ENCODE measurements around the gene ENDOV.
A peak's percentile ranks its signal among the peaks of the same experiment; 100 is the strongest.

The ENDOV gene

GRCh38 chr17:80457236-80457856 lies 42.4 kb downstream of the ENDOV start:
- Histone ChIP-seq H3K4me2 (ENCODE audit: low read length, poor library complexity, severe bottlenecking) (no peak overlapping the region), H3K14ac (ENCODE audit: low read length in 2 of 2) (no peak overlapping the region), H4K8ac (ENCODE audit: low read length) (no peak overlapping the region), H2BK12ac (ENCODE audit: low read length in 2 of 2) (no peak overlapping the region), H3K36me3 (ENCODE audit: control insufficient read depth in 1 of 2, insufficient read depth in 2 of 2, low read depth in 1 of 2, low read length in 2 of 2) (no peaks in the 10 kb centered on the region), H2AK5ac (ENCODE audit: low read length, severe bottlenecking) (no peak overlapping the region), H3K4me3 (ENCODE audit: insufficient read depth in 1 of 2, low read depth in 1 of 2, low read length in 2 of 2) (peak overlapping the region in 1 of 2 experiments; percentile 66), H3K18ac (ENCODE audit: low read depth in 1 of 2, low read length in 2 of 2) (no peak overlapping the region), H3K79me1 (replicated peaks; ENCODE audit: low read length, poor library complexity, severe bottlenecking) (peaks cover 1% of the 10 kb centered on the region), H2BK5ac (ENCODE audit: low read depth, low read length, poor library complexity, severe bottlenecking) (no peak overlapping the region), H3K27me3 (ENCODE audit: control insufficient read depth in 1 of 2, insufficient read depth in 1 of 2, low read length in 2 of 2) (peaks cover 34 to 49% of the 10 kb centered on the region in 2 experiments), H3K27ac (ENCODE audit: low read length, poor library complexity, severe bottlenecking) (no peak overlapping the region), H3K4me1 (ENCODE audit: control insufficient read depth, insufficient read depth, low read depth, low read length) (peaks cover 15% of the 10 kb centered on the region), H2AFZ (ENCODE audit: low read depth, low read length) (no peak overlapping the region), H4K91ac (ENCODE audit: low read length) (no peak overlapping the region), H3K9ac (ENCODE audit: low read length) (peak overlapping the region; percentile 40), H3K9me3 (ENCODE audit: control insufficient read depth, low read length) (no peaks in the 10 kb centered on the region), H3K23ac (ENCODE audit: low read length in 2 of 2) (no peak overlapping the region), H3K4ac (ENCODE audit: low read depth in 1 of 2, low read length in 2 of 2) (no peak overlapping the region), H2BK120ac (ENCODE audit: low read depth, low read length) (no peak overlapping the region), H2BK15ac (ENCODE audit: low read depth, poor library complexity, severe bottlenecking) (no peak overlapping the region)
- 87% methylated on average over 15 of the region's 15 CpGs for WGBS
- no peak for DNase-seq

- Histone ChIP-seq H3K23ac (ENCODE audit: low read length in 2 of 2) (no peak overlapping the region), H3K27me3 (ENCODE audit: control insufficient read depth in 1 of 2, insufficient read depth in 1 of 2, low read length in 2 of 2) (peaks cover 35 to 49% of the 10 kb centered on the region in 2 experiments), H3K9ac (ENCODE audit: low read length) (no peak overlapping the region), H3K79me1 (replicated peaks; ENCODE audit: low read length, poor library complexity, severe bottlenecking) (peaks cover 1% of the 10 kb centered on the region), H3K27ac (ENCODE audit: low read length, poor library complexity, severe bottlenecking) (no peak overlapping the region), H2BK12ac (ENCODE audit: low read length in 2 of 2) (no peak overlapping the region), H3K9me3 (ENCODE audit: control insufficient read depth, low read length) (no peaks in the 10 kb centered on the region), H3K18ac (ENCODE audit: low read depth in 1 of 2, low read length in 2 of 2) (no peak overlapping the region), H3K4me1 (ENCODE audit: control insufficient read depth, insufficient read depth, low read depth, low read length) (peaks cover 15% of the 10 kb centered on the region), H4K8ac (ENCODE audit: low read length) (no peak overlapping the region), H3K14ac (ENCODE audit: low read length in 2 of 2) (no peak overlapping the region), H2AK5ac (ENCODE audit: low read length, severe bottlenecking) (no peak overlapping the region), H4K91ac (ENCODE audit: low read length) (no peak overlapping the region), H2BK5ac (ENCODE audit: low read depth, low read length, poor library complexity, severe bottlenecking) (no peak overlapping the region), H3K4me3 (ENCODE audit: insufficient read depth in 1 of 2, low read depth in 1 of 2, low read length in 2 of 2) (no peak overlapping the region), H3K4ac (ENCODE audit: low read depth in 1 of 2, low read length in 2 of 2) (no peak overlapping the region), H2BK15ac (ENCODE audit: low read depth, poor library complexity, severe bottlenecking) (no peak overlapping the region), H2BK120ac (ENCODE audit: low read depth, low read length) (no peak overlapping the region), H3K4me2 (ENCODE audit: low read length, poor library complexity, severe bottlenecking) (no peak overlapping the region), H3K36me3 (ENCODE audit: control insufficient read depth in 1 of 2, insufficient read depth in 2 of 2, low read depth in 1 of 2, low read length in 2 of 2) (no peaks in the 10 kb centered on the region), H2AFZ (ENCODE audit: low read depth, low read length) (no peak overlapping the region)
- WGBS: 82% methylated on average over 8 of the region's 8 CpGs
- no peak for DNase-seq
Measured at GRCh38 chr17:80458016-80458415, 43.0 kb downstream of the ENDOV start.

GRCh38 chr17:80459234-80459633 lies 44.3 kb downstream of the ENDOV start:
- no peak overlapping the region for H2BK12ac ChIP-seq (ENCODE audit: low read length in 2 of 2)
- no peaks in the 10 kb centered on the region for H3K36me3 ChIP-seq (ENCODE audit: control insufficient read depth in 1 of 2, insufficient read depth in 2 of 2, low read depth in 1 of 2, low read length in 2 of 2)
- no peak overlapping the region for H2BK5ac ChIP-seq (ENCODE audit: low read depth, low read length, poor library complexity, severe bottlenecking)
- no peak overlapping the region for H2BK15ac ChIP-seq (ENCODE audit: low read depth, poor library complexity, severe bottlenecking)
- no peaks in the 10 kb centered on the region for H3K79me1 ChIP-seq (replicated peaks; ENCODE audit: low read length, poor library complexity, severe bottlenecking)
- no peak overlapping the region for H3K27ac ChIP-seq (ENCODE audit: low read length, poor library complexity, severe bottlenecking)
- no peak for DNase-seq
- no peak overlapping the region for H2AK5ac ChIP-seq (ENCODE audit: low read length, severe bottlenecking)
- peaks cover 10% of the 10 kb centered on the region for H3K4me1 ChIP-seq (ENCODE audit: control insufficient read depth, insufficient read depth, low read depth, low read length)
- no peak overlapping the region for H2AFZ ChIP-seq (ENCODE audit: low read depth, low read length)
- peaks cover 45 to 58% of the 10 kb centered on the region in 2 experiments for H3K27me3 ChIP-seq (ENCODE audit: control insufficient read depth in 1 of 2, insufficient read depth in 1 of 2, low read length in 2 of 2)
- no peak overlapping the region for H3K9ac ChIP-seq (ENCODE audit: low read length)
- H3K23ac ChIP-seq (ENCODE audit: low read length in 2 of 2): no peak overlapping the region
- no peak overlapping the region for H3K4ac ChIP-seq (ENCODE audit: low read depth in 1 of 2, low read length in 2 of 2)
- WGBS: 80% methylated on average over 11 of the region's 11 CpGs
- no peak overlapping the region for H4K91ac ChIP-seq (ENCODE audit: low read length)
- H2BK120ac ChIP-seq (ENCODE audit: low read depth, low read length): no peak overlapping the region
- no peak overlapping the region for H3K4me2 ChIP-seq (ENCODE audit: low read length, poor library complexity, severe bottlenecking)
- no peak overlapping the region for H3K14ac ChIP-seq (ENCODE audit: low read length in 2 of 2)
- no peak overlapping the region for H3K18ac ChIP-seq (ENCODE audit: low read depth in 1 of 2, low read length in 2 of 2)
- no peaks in the 10 kb centered on the region for H3K9me3 ChIP-seq (ENCODE audit: control insufficient read depth, low read length)
- no peak overlapping the region for H3K4me3 ChIP-seq (ENCODE audit: insufficient read depth in 1 of 2, low read depth in 1 of 2, low read length in 2 of 2)
- no peak overlapping the region for H4K8ac ChIP-seq (ENCODE audit: low read length)

DNA sequence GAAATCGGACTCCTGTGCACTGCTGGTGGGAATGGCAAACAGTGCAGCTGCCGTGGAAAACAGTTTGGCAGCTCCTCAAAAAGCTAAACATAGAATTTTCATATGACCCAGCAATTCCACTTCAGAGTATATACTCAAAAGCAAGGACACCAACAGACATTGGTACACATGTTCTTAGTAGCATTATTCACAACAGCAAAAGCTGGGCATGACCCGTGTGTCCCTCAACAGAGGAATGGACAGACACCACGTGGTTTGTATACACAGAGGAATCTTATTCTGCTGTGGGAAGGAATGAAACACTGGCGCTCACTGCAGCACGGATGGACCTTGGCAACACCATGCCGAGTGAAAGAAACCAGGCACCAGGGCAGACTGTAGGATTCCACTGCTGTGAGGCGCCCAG lies 45.5 kb downstream of the ENDOV start:
- no peak overlapping the region for H3K18ac ChIP-seq (ENCODE audit: low read depth in 1 of 2, low read length in 2 of 2)
- no peak overlapping the region for H2BK5ac ChIP-seq (ENCODE audit: low read depth, low read length, poor library complexity, severe bottlenecking)
- H2AFZ ChIP-seq (ENCODE audit: low read depth, low read length): no peak overlapping the region
- no peak for DNase-seq
- H2BK12ac ChIP-seq (ENCODE audit: low read length in 2 of 2): no peak overlapping the region
- H2AK5ac ChIP-seq (ENCODE audit: low read length, severe bottlenecking): no peak overlapping the region
- no peak overlapping the region for H3K4me2 ChIP-seq (ENCODE audit: low read length, poor library complexity, severe bottlenecking)
- H3K14ac ChIP-seq (ENCODE audit: low read length in 2 of 2): no peak overlapping the region
- no peak overlapping the region for H3K4me3 ChIP-seq (ENCODE audit: insufficient read depth in 1 of 2, low read depth in 1 of 2, low read length in 2 of 2)
- H3K4me1 ChIP-seq (ENCODE audit: control insufficient read depth, insufficient read depth, low read depth, low read length): peaks cover 8% of the 10 kb centered on the region
- H3K27me3 ChIP-seq (ENCODE audit: control insufficient read depth in 1 of 2, insufficient read depth in 1 of 2, low read length in 2 of 2): peaks cover 57 to 70% of the 10 kb centered on the region in 2 experiments
- H2BK120ac ChIP-seq (ENCODE audit: low read depth, low read length): no peak overlapping the region
- no peaks in the 10 kb centered on the region for H3K79me1 ChIP-seq (replicated peaks; ENCODE audit: low read length, poor library complexity, severe bottlenecking)
- H3K27ac ChIP-seq (ENCODE audit: low read length, poor library complexity, severe bottlenecking): no peak overlapping the region
- H3K9me3 ChIP-seq (ENCODE audit: control insufficient read depth, low read length): no peaks in the 10 kb centered on the region
- no peak overlapping the region for H3K23ac ChIP-seq (ENCODE audit: low read length in 2 of 2)
- H3K4ac ChIP-seq (ENCODE audit: low read depth in 1 of 2, low read length in 2 of 2): no peak overlapping the region
- no peak overlapping the region for H3K9ac ChIP-seq (ENCODE audit: low read length)
- H2BK15ac ChIP-seq (ENCODE audit: low read depth, poor library complexity, severe bottlenecking): no peak overlapping the region
- no peak overlapping the region for H4K8ac ChIP-seq (ENCODE audit: low read length)
- H4K91ac ChIP-seq (ENCODE audit: low read length): no peak overlapping the region
- WGBS: 68% methylated on average over 8 of the region's 8 CpGs
- H3K36me3 ChIP-seq (ENCODE audit: control insufficient read depth in 1 of 2, insufficient read depth in 2 of 2, low read depth in 1 of 2, low read length in 2 of 2): no peaks in the 10 kb centered on the region
